Transverse colon (tissue), 4 donors: ENCODE results near the gene RASSF4.

Experiments used
- CTCF ChIP-seq, 5 experiments: fragments of 200-600 bp in 3 of 5; fragments of 450-650 bp in 2 of 5; sonication (generic) in 3 of 5; IDR thresholded peaks; 1 replicate in 2 of 5; 2 replicates in 3 of 5; pipeline ENCODE4 v1.5.1; 2016 to 2017; ENCODE audit warnings: antibody characterized with exemption in 5 of 5, inconsistent platforms in 3 of 5, mild to moderate bottlenecking in 2 of 5, moderate library complexity in 1 of 5
- EP300 ChIP-seq: sonication (generic); formaldehyde crosslinking; IDR thresholded peaks from one replicate; pipeline ENCODE4 v1.6.1; 2017; ENCODE audit warnings: antibody characterized with exemption, low read depth
- POLR2A ChIP-seq: fragments of 450-650 bp; IDR thresholded peaks from one replicate; pipeline ENCODE4 v1.6.1; 2016; ENCODE audit warnings: antibody characterized with exemption, mild to moderate bottlenecking, moderate library complexity
- POLR2AphosphoS5 ChIP-seq, 3 donors: sonication (generic); formaldehyde crosslinking; IDR thresholded peaks; one replicate each; pipeline ENCODE4 v1.6.1; 2016; ENCODE audit warnings: antibody characterized with exemption in 3 of 3

- TF ChIP-seq CTCF (IDR thresholded peaks at IDR 0.05) = no peak
- TF ChIP-seq EP300 = no peak
- TF ChIP-seq POLR2A = no peak
- TF ChIP-seq POLR2AphosphoS5 (IDR thresholded peaks at IDR 0.05) = no peak
Measured at GRCh38 chr10:44946205-44946604, 13.4 kb upstream of the RASSF4 start.
